ENCODE data around the gene GCK.

The GCK gene

DNA sequence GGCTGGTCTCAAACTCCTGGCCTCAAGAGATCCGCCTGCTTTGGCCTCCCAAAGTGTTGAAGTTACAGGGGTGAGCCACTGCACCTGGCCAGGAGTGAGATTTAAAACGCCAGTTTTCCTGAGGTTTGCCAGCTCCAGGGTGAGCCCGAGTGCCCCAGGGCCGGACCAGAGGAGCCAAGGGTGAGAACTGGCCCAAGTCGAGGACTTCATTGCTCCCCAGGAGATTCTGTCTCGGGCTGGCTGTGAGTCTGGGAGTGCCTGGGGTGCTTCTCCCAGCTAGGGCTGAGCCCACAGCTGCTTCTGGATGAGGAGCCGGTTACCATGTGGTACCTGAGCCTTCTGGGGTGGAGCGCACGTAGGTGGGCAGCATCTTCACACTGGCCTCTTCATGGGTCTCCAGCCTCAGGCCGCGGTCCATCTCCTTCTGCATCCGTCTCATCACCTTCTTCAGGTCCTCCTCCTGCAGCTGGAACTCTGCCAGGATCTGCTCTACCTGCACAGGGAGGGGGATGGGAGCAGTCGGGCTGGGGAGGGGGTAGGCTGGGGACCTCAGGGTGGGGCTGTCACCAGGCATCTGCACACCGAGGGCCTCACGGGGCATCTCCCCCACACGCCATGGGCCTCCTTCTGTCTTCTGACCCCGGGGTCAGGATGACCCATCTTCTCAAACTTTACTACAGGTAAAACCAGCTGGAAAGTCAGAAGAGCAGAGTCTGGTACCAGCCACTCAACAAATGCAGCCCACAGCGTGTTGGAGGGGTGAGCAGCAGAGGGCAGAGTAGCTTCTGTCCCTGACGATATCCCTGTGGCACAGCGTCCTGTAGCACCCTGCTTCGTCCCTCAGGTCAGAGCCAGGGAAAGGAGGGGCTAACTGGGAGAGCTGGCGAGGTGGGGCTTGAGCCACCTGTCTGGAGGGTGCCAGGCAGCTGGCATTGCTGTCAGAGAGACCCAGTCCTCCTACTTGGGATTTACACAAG, 36.0 kb downstream of the GCK start:
- Histone ChIP-seq H3K4me3 (ENCODE audit: low read depth, low read length) (no peak overlapping the region), H3K27me3 (replicated peaks) (no peaks in the 10 kb centered on the region), H3K36me3 (replicated peaks) (no peaks in the 10 kb centered on the region), H3K27ac (no peak overlapping the region)
- TF ChIP-seq, protein P1, sequence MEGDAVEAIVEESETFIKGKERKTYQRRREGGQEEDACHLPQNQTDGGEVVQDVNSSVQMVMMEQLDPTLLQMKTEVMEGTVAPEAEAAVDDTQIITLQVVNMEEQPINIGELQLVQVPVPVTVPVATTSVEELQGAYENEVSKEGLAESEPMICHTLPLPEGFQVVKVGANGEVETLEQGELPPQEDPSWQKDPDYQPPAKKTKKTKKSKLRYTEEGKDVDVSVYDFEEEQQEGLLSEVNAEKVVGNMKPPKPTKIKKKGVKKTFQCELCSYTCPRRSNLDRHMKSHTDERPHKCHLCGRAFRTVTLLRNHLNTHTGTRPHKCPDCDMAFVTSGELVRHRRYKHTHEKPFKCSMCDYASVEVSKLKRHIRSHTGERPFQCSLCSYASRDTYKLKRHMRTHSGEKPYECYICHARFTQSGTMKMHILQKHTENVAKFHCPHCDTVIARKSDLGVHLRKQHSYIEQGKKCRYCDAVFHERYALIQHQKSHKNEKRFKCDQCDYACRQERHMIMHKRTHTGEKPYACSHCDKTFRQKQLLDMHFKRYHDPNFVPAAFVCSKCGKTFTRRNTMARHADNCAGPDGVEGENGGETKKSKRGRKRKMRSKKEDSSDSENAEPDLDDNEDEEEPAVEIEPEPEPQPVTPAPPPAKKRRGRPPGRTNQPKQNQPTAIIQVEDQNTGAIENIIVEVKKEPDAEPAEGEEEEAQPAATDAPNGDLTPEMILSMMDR (IDR thresholded peaks at IDR 0.05; ENCODE audit: low read depth, low read length, missing control alignments) = peak; percentile 5
- in situ Hi-C loops (cut with HindIII; ENCODE audit: low pct_ligation_motif_present, low sequenced_read_pairs) = no loop called here
- no peak for DNase-seq

DNA sequence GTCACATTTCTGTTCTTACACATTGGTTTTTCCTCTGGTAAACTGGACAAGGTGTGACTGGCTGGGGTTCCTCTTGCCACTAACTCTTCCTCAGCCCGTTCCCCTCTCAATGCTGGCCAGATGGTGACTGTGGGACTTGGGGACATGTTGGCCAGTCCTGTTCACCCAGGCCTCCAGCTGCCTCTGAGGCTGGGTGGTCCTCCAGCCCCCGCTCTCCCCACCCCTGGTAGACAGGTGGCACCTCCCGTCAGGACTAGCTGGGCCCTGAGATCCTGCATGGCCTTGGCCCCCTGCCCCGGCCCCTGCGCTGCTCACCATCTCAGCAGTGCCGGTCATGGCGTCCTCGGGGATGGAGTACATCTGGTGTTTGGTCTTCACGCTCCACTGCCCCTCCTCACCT, 37.3 kb downstream of the GCK start:
- TF ChIP-seq, protein P1 (IDR thresholded peaks at IDR 0.05; ENCODE audit: low read depth, low read length, missing control alignments) = no peak
- no peaks in the 10 kb centered on the region for H3K27me3 ChIP-seq (replicated peaks)
- in situ Hi-C loops (cut with HindIII; ENCODE audit: low pct_ligation_motif_present, low sequenced_read_pairs) = no loop called here
- H3K4me3 ChIP-seq (ENCODE audit: low read depth, low read length) = no peak overlapping the region
- H3K27ac ChIP-seq = no peak overlapping the region
- H3K36me3 ChIP-seq (replicated peaks) = no peaks in the 10 kb centered on the region
- DNase-seq = no peak

DNA sequence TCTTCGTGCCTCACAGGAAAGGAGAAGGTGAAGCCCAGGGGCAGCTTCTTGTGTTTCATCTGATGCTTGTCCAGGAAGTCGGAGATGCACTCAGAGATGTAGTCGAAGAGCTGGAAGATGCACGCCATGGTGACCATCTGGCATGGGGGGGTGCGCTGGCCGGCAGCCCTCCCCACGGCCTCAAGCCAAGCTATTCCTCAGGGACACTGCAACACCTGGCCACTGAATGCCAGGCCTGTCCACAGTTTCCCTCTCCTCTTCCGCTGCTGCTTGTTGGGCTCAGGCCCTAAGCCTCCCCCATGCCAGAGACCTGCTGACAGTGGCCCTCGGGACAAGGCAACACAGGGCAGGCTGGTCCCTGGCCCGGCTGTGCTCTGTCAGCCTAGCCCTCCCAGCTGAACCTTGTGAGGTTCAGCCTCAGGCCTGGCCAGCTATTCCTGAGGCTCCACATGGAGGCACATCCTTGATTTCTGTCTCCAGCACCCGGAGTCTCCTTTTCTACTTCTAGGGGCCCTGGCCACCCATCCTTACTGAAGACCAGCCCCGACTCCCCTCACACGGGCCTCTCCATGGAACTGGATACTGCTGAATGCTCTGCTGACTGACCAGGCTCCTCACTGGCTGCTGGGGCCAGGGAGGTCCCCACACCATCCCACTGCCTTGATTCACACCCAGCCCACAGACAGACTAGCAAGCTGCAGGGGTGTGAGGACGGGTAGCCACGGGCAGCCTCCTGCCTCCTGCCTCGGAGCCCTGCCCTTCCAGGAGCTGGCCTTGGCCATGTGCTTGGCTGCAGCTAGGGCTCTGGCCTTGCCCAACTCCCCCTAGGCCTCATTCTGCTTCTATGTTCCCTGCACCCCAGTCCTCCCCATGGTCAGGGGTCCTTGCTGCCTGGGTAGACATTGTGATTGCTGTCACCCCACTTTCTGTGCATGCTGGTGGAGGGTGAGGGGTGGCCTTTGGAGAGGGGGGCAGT, 38.0 kb downstream of the GCK start:
- no peaks in the 10 kb centered on the region for H3K36me3 ChIP-seq (replicated peaks)
- in situ Hi-C loops (cut with HindIII; ENCODE audit: low pct_ligation_motif_present, low sequenced_read_pairs) = no loop called here
- TF ChIP-seq, protein P1 (IDR thresholded peaks at IDR 0.05; ENCODE audit: low read depth, low read length, missing control alignments) = no peak
- H3K4me3 ChIP-seq (ENCODE audit: low read depth, low read length) = no peak overlapping the region
- no peak overlapping the region for H3K27ac ChIP-seq
- H3K27me3 ChIP-seq (replicated peaks) = no peaks in the 10 kb centered on the region
- DNase-seq = no peak

DNA sequence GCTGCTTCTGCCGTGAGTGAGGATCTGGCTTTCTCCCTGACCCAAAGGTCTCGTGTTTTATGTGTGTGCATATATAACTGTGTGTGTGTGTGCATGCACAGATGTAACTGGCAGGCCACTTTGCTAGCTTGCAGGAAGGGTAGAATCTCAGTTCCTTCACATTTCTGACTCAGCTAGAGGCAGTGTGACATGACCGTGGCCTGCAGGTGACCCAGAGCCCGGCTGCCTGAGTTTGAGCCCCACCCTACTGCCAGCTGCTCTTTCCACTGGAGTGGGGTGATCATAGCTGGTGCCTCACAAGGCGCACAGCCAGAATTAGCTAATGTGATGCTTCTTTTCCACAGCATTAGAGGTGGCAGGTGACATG, 38.8 kb downstream of the GCK start:
- TF ChIP-seq, protein P1 (IDR thresholded peaks at IDR 0.05; ENCODE audit: low read depth, low read length, missing control alignments) = no peak
- H3K4me3 ChIP-seq (ENCODE audit: low read depth, low read length) = no peak overlapping the region
- H3K36me3 ChIP-seq (replicated peaks) = no peaks in the 10 kb centered on the region
- H3K27me3 ChIP-seq (replicated peaks) = no peaks in the 10 kb centered on the region
- DNase-seq = no peak
- H3K27ac ChIP-seq = no peak overlapping the region
- in situ Hi-C loops (cut with HindIII; ENCODE audit: low pct_ligation_motif_present, low sequenced_read_pairs) = no loop called here

DNA sequence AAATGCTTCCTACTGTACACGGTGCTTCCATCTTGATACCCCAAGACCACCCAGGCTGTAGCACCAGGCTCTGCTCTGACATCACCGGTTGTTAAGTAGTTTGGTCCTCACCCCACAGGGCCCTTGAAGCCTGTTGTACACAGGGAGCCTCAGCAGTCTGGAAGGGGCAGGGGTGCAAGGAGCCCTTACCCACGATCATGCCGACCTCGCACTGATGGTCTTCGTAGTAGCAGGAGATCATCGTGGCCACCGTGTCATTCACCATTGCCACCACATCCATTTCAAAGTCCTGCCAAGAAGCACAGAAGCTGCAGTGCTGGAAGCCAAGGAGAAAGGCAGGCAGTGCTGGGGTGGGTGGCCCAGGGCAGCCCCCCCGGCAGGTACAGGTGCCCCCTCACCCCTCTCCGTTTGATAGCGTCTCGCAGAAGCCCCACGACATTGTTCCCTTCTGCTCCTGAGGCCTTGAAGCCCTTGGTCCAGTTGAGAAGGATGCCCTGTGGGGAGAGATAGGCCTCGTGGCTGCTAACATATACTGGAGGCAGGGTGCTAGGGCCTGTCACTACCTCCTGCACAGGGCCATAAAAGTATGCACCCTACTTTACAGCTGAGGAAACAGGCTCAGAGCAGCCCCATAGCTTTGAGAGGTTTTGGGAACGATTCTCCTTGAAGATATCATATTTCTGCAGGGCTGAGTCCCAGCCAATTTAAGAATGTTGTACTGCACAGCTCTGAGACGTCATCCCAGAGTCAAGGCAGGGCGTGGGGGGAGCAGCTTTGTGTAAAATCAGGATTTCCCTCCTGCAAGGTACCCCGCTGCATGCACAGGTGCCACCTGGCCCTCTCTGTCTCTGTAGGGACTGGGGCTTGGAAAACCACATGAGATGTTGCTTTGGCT, 39.4 kb downstream of the GCK start:
- no peaks in the 10 kb centered on the region for H3K27me3 ChIP-seq (replicated peaks)
- TF ChIP-seq, protein P1 (IDR thresholded peaks at IDR 0.05; ENCODE audit: low read depth, low read length, missing control alignments) = no peak
- no peak for DNase-seq
- no peaks in the 10 kb centered on the region for H3K36me3 ChIP-seq (replicated peaks)
- in situ Hi-C loops (cut with HindIII; ENCODE audit: low pct_ligation_motif_present, low sequenced_read_pairs) = no loop called here
- H3K4me3 ChIP-seq (ENCODE audit: low read depth, low read length) = no peak overlapping the region
- H3K27ac ChIP-seq = no peak overlapping the region

Data from brain microvascular endothelial cell (primary cell).